HG03342 (cell line): Measurements from ENCODE around the gene EFNB3.

Experiments used
- ATAC-seq: cut with Tn5 transposase; IDR thresholded peaks from one replicate; pipeline ENCODE4 v1.9.1; 2021; ENCODE audit warnings: mild to moderate bottlenecking, moderate library complexity; ENCODE audit not compliant: unreplicated experiment

The EFNB3 gene

GRCh38 chr17:7697828-7698588 is 7.0 kb upstream of the EFNB3 start:
- no peak for ATAC-seq

GRCh38 chr17:7700510-7700909 is 4.5 kb upstream of the EFNB3 start:
- ATAC-seq, result no peak

- ATAC-seq, result no peak
Observed at GRCh38 chr17:7701681-7702080, 3.3 kb upstream of the EFNB3 start.

- no peak for ATAC-seq
Observed at GRCh38 chr17:7702776-7703175, 2.2 kb upstream of the EFNB3 start.

GRCh38 chr17:7703584-7704479 is 1.2 kb upstream of the EFNB3 start:
- ATAC-seq, result no peak

GRCh38 chr17:7705269-7706255 is 560 bp downstream of the EFNB3 start:
- no peak for ATAC-seq

GRCh38 chr17:7706631-7707354 is 1.8 kb downstream of the EFNB3 start:
- no peak for ATAC-seq

- no peak for ATAC-seq
Observed at GRCh38 chr17:7707446-7707845, 2.4 kb downstream of the EFNB3 start.

GRCh38 chr17:7707858-7708750 is 3.1 kb downstream of the EFNB3 start:
- no peak for ATAC-seq

GRCh38 chr17:7709031-7709430 is 4.0 kb downstream of the EFNB3 start:
- no peak for ATAC-seq

- ATAC-seq, result no peak
Observed at GRCh38 chr17:7710301-7710700, 5.3 kb downstream of the EFNB3 start.

- ATAC-seq, result no peak
Observed at GRCh38 chr17:7711051-7711755, 6.2 kb downstream of the EFNB3 start.

- ATAC-seq, result no peak
Observed at GRCh38 chr17:7712111-7712771, 7.2 kb downstream of the EFNB3 start.

- no peak for ATAC-seq
Observed at GRCh38 chr17:7713782-7714181, 8.8 kb downstream of the EFNB3 start.

GRCh38 chr17:7714721-7715594 is 10.0 kb downstream of the EFNB3 start:
- ATAC-seq, result no peak

GRCh38 chr17:7715936-7716886 is 11.2 kb downstream of the EFNB3 start:
- ATAC-seq, result no peak
